ENCODE measurements around the gene VPS13D. TPM values are rescaled to one million over a fixed set of nuclear protein-coding genes. Genes with fewer than 3 reads are reported as not detected.
"Not testable (repeated sequence)": the region's sequence is repeated elsewhere in the genome, so short reads cannot be mapped to it uniquely, and the experiment has no call there.

The VPS13D gene
- total RNA-seq, 1 donor, result 37.5 TPM

DNA sequence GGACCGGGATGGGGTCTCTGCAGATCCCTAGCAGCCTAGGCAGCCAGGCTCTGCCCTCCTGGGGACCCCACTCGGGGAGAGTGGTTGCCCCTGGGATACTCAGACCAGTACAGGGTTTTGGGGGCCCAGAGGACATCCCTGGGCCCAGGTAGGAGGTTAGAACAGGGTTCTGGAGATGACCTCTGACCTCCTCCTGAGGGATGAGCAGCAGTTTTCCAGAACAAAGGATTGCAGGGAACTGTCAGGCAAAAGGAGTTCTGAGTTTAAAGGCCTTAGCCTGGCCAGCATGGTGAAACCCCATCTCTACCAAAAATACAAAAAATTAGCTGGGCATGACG lies 20.4 kb upstream of the VPS13D start:
- H3K4me3 ChIP-seq (ENCODE audit: low read depth, low read length), result no peak overlapping the region
- TF ChIP-seq, protein P1, sequence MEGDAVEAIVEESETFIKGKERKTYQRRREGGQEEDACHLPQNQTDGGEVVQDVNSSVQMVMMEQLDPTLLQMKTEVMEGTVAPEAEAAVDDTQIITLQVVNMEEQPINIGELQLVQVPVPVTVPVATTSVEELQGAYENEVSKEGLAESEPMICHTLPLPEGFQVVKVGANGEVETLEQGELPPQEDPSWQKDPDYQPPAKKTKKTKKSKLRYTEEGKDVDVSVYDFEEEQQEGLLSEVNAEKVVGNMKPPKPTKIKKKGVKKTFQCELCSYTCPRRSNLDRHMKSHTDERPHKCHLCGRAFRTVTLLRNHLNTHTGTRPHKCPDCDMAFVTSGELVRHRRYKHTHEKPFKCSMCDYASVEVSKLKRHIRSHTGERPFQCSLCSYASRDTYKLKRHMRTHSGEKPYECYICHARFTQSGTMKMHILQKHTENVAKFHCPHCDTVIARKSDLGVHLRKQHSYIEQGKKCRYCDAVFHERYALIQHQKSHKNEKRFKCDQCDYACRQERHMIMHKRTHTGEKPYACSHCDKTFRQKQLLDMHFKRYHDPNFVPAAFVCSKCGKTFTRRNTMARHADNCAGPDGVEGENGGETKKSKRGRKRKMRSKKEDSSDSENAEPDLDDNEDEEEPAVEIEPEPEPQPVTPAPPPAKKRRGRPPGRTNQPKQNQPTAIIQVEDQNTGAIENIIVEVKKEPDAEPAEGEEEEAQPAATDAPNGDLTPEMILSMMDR (IDR thresholded peaks at IDR 0.05; ENCODE audit: insufficient read depth, low read length), result no peak
- DNase-seq (ENCODE audit: low read depth), result no peak

DNA sequence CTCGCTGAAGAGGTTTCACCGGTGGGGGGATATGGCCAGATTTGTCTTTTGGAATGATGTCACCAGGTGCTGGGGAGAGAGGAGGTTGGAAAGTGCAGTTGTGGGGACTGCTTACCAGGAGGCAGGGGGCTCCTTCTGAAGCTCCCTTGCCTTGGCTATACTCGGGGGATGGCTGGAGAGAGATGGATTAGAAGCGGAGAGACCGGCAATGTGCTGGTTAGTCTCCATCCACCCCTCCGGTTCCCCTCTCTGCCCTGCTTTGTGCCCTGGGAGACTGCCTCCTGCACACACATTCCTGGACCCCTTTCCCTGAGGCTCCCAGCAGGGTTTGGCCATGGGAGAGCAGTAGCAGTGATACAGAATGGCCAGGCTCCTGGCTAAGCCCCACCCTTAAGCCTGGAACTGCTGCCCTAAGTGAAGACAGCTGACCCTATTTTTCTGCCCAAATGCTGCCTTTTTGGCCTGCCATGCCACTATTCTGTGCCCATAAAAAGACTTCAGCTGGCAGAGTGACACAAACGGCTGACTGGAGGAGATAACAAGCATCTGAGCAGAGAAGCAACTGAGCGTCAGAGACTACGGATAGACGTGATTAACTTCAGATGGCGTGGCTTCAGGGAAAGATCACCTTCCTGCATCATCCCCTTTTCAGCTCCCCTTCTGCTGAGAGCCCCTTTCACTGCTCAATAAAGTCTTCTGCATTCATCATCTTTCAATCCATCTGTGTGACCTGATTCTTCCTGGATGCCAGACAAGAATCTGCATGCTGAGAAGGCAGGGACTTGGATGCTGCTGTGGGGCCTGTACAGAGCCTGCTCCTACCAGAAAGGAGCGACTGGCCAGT lies 14.5 kb upstream of the VPS13D start:
- H3K4me3 ChIP-seq (ENCODE audit: low read depth, low read length), result no peak overlapping the region
- TF ChIP-seq, protein P1 (IDR thresholded peaks at IDR 0.05; ENCODE audit: insufficient read depth, low read length), result no peak
- no peak for DNase-seq (ENCODE audit: low read depth)

DNA sequence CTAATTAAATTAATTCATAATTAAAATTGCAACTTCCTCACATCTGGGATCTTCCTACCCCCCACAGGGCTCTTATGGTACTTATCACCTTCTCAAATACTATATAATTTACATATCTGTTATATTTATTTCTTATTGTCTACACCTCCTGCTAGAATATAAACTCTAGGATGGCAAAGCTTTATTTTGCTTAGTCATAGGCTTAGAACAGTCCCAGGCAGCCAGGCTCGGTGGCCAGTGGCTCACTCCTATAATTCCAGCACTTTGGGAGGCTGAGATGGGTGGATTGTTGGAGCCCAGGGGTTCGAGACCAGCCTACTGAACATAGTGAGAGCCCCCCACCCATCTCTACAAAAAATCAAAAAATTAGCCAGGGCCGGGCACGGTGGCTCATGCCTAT lies 10.0 kb upstream of the VPS13D start:
- H3K4me3 ChIP-seq (ENCODE audit: low read depth, low read length), result no peak overlapping the region
- DNase-seq (ENCODE audit: low read depth), result no peak
- TF ChIP-seq, protein P1 (IDR thresholded peaks at IDR 0.05; ENCODE audit: insufficient read depth, low read length), result no peak

DNA sequence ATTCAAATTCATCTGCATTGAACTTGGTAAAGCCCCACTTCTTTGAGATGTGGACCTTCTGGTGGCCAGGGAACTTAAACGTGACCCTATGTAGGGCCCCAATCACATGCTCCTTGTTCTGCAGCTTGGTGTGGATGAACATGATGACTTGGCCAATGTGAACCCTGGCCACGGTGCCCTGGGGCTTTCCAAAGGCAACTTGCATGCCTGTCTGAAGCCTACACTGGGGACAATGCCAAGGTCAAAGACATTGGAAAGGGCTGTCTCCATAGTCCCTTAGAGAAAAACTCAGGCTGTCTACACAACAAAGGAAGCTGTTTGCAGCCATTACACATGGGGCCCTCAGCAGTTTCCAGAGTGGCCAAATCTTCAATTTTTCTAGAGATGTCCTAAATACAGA lies 8.9 kb upstream of the VPS13D start:
- H3K4me3 ChIP-seq (ENCODE audit: low read depth, low read length), result no peak overlapping the region
- no peak for DNase-seq (ENCODE audit: low read depth)
- TF ChIP-seq, protein P1 (IDR thresholded peaks at IDR 0.05; ENCODE audit: insufficient read depth, low read length), result no peak

DNA sequence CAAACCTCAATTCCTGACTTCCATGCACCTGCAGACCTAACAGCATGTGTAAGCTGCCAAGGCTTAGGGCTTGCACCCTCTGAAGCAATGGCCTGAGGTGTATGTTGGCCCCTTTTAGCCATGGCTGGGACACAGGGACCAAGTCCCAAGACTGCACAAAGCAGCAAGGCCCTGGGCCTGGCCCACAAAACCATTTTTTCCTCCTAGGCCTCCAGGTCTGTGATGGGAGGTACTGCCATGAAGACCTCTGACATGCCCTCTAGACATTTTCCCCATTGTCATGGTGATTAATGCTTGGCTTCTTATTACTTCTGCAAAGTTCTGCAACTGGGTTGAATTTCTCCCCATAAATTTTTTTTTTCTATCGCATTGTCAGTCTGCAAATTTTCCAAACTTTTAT lies 7.1 kb upstream of the VPS13D start:
- H3K4me3 ChIP-seq (ENCODE audit: low read depth, low read length); DNase-seq (ENCODE audit: low read depth): not testable (repeated sequence)

DNA sequence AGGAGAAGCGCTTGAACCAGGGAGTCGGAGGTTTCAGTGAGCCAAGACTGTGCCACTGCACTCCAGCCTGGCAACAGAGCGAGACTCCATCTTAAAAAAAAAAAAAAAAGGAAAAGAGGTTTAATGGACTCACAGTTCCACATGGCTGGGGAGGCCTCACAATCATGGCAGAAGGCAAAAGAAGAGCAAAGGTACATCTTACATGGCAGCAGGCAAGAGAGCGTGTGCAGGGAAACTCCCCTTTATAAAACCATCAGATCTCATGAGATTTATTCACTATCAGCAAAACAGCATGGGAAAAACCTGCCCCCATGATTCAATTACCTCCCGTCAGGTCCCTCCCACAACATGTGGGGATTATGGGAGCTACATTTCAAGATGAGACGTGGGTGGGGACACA lies 5.7 kb upstream of the VPS13D start:
- not testable (repeated sequence) for H3K4me3 ChIP-seq (ENCODE audit: low read depth, low read length); DNase-seq (ENCODE audit: low read depth)

DNA sequence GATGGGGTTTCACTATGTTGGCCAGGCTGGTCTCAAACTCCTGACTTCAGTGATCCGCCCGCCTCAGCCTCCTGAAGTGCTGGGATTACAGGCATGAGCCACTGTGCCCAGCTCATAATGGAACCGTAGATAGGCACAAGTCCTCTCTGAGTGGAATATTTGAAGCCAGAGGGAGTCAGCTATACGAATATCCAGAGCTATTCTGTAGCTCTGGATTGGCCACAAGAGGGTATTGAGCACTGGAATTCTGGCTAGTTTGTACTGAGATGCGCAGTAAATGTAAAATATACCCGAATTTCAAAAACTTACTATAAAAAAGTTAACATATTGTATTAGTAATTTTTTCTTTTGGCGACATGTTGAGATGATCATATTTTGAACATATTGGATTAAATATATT lies 851 bp upstream of the VPS13D start:
- DNase-seq (ENCODE audit: low read depth), result no peak
- TF ChIP-seq, protein P1 (IDR thresholded peaks at IDR 0.05; ENCODE audit: insufficient read depth, low read length), result no peak
- no peak overlapping the region for H3K4me3 ChIP-seq (ENCODE audit: low read depth, low read length)

DNA sequence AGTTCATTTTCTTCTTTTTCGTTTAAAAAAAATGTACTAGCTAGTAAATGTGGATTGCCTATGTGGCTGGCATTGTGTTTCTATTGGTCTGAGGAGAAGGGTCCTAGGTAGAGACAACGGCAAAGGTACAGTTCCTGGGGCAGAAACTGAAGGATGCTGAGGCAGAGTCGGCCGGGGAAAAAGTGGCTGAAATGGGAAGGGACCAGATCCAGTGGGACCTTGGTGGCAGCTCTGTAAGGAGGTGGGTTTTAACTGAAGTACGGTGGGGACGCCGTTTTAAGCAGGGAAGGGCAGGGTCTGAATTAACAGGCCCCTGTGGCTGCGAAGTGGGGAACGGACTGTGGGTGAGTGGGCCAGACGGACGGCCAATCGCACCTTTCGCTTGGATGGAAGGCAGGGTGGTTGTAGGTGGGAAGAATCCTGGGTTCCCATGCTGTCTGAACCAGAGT lies 420 bp upstream of the VPS13D start:
- DNase-seq (ENCODE audit: low read depth), result no peak
- no peak overlapping the region for H3K4me3 ChIP-seq (ENCODE audit: low read depth, low read length)
- TF ChIP-seq, protein P1 (IDR thresholded peaks at IDR 0.05; ENCODE audit: insufficient read depth, low read length), result no peak
